Loucy (cell line): ENCODE data around the gene DISC1.

Experiments used
- H2AFZ ChIP-seq: fragments of 200-600 bp; sonication (generic); 2 replicates; pipeline ENCODE4 v1.6.0; 2016; ENCODE audit warnings: antibody characterized with exemption, mild to moderate bottlenecking, low read length, moderate library complexity
- H3F3A ChIP-seq: fragments of 200-600 bp; 2 replicates; pipeline ENCODE4 v1.6.0; 2016; ENCODE audit warnings: antibody characterized with exemption, low read depth, mild to moderate bottlenecking
- H3K27me3 ChIP-seq: fragments of 200-600 bp; sonication (generic); 2 replicates; pipeline ENCODE4 v1.6.1; 2014; ENCODE audit warnings: low read length, mild to moderate bottlenecking; ENCODE audit not compliant: insufficient read depth, poor library complexity, severe bottlenecking
- H3K36me3 ChIP-seq: fragments of 200-600 bp; sonication (generic); 2 replicates; pipeline ENCODE4 v1.6.1; 2016; ENCODE audit warnings: low read length; ENCODE audit not compliant: insufficient read depth
- H3K4me1 ChIP-seq: fragments of 200-600 bp; sonication (generic); 2 replicates; pipeline ENCODE4 v1.5.1; 2014; ENCODE audit warnings: low read length, mild to moderate bottlenecking; ENCODE audit not compliant: insufficient read depth, poor library complexity, severe bottlenecking
- H3K4me2 ChIP-seq: fragments of 200-600 bp; sonication (generic); 2 replicates; pipeline ENCODE4 v1.6.0; 2014; ENCODE audit warnings: antibody characterized with exemption, low read length, low read depth, mild to moderate bottlenecking; ENCODE audit not compliant: poor library complexity, severe bottlenecking
- H3K4me3 ChIP-seq: fragments of 200-600 bp; sonication (generic); 2 replicates; pipeline ENCODE4 v1.5.1; 2014; ENCODE audit warnings: low read length, mild to moderate bottlenecking, mixed read lengths; ENCODE audit not compliant: poor library complexity, severe bottlenecking
- H3K79me2 ChIP-seq: fragments of 200-600 bp; sonication (generic); 2 replicates; pipeline ENCODE4 v1.6.1; 2014; ENCODE audit warnings: low read length; ENCODE audit not compliant: insufficient read depth
- H3K9ac ChIP-seq: fragments of 200-600 bp; sonication (generic); 2 replicates; pipeline ENCODE4 v1.6.0; 2014; ENCODE audit warnings: mild to moderate bottlenecking, low read depth, low read length, moderate library complexity; ENCODE audit not compliant: poor library complexity, severe bottlenecking
- H3K9me2 ChIP-seq: fragments of 200-600 bp; sonication (generic); replicated peaks from 2 replicates; pipeline ENCODE4 v1.6.1; 2016; ENCODE audit warnings: low read depth, low read length, mixed read lengths
- H3K9me3 ChIP-seq: fragments of 200-600 bp; sonication (generic); 2 replicates; pipeline ENCODE4 v1.6.1; 2014; ENCODE audit warnings: mild to moderate bottlenecking, antibody characterized with exemption, low read length, low read depth; ENCODE audit not compliant: insufficient read depth
- H4K20me1 ChIP-seq: fragments of 200-600 bp; sonication (generic); 2 replicates; pipeline ENCODE4 v1.6.0; 2014; ENCODE audit warnings: antibody characterized with exemption, low read length, mild to moderate bottlenecking; ENCODE audit not compliant: insufficient read depth, poor library complexity, severe bottlenecking
- CTCF ChIP-seq: fragments of 200-600 bp; sonication (generic); conservative IDR thresholded peaks from 2 replicates; pipeline ENCODE4 v1.5.1; 2014; ENCODE audit warnings: mild to moderate bottlenecking, antibody characterized with exemption, low read length
- EZH2phosphoT487 ChIP-seq: fragments of 200-600 bp; IDR thresholded peaks from 2 replicates; pipeline ENCODE4 v1.6.1; 2018; ENCODE audit warnings: antibody characterized with exemption, mild to moderate bottlenecking, moderate library complexity, borderline replicate concordance

Gene DISC1

GRCh38 chr1:231927431-231927830 lies 300.8 kb downstream of the DISC1 start:
- H4K20me1 ChIP-seq: no peaks in the 10 kb centered on the region
- no peaks in the 10 kb centered on the region for H3K79me2 ChIP-seq
- no peaks in the 10 kb centered on the region for H3F3A ChIP-seq
- no peak overlapping the region for H3K9ac ChIP-seq
- no peaks in the 10 kb centered on the region for H3K27me3 ChIP-seq
- no peaks in the 10 kb centered on the region for H3K9me2 ChIP-seq
- no peak overlapping the region for H2AFZ ChIP-seq
- H3K36me3 ChIP-seq: no peaks in the 10 kb centered on the region
- no peak overlapping the region for H3K4me2 ChIP-seq
- TF ChIP-seq EZH2phosphoT487 (no peak), CTCF (no peak)
- peaks cover 7% of the 10 kb centered on the region; the same call in 1 of the 2 replicates for H3K9me3 ChIP-seq
- no peaks in the 10 kb centered on the region for H3K4me1 ChIP-seq
- H3K4me3 ChIP-seq: no peak overlapping the region

- H3K9me2 ChIP-seq: no peaks in the 10 kb centered on the region
- H3K9ac ChIP-seq: no peak overlapping the region
- H3K79me2 ChIP-seq: no peaks in the 10 kb centered on the region
- H3F3A ChIP-seq: no peaks in the 10 kb centered on the region
- peaks cover 9% of the 10 kb centered on the region; the same call in 1 of the 2 replicates for H3K9me3 ChIP-seq
- H3K4me3 ChIP-seq: no peak overlapping the region
- H3K4me1 ChIP-seq: no peaks in the 10 kb centered on the region
- no peak for TF ChIP-seq EZH2phosphoT487
- TF ChIP-seq CTCF: no peak
- H3K27me3 ChIP-seq: no peaks in the 10 kb centered on the region
- no peaks in the 10 kb centered on the region for H4K20me1 ChIP-seq
- H2AFZ ChIP-seq: no peak overlapping the region
- H3K36me3 ChIP-seq: no peaks in the 10 kb centered on the region
- no peak overlapping the region for H3K4me2 ChIP-seq
These were observed 302.7 kb downstream of the DISC1 start for GRCh38 chr1:231929311-231929710.

GRCh38 chr1:231930257-231930947 lies 303.8 kb downstream of the DISC1 start:
- H3K9me3 ChIP-seq: peaks cover 9% of the 10 kb centered on the region; the same call in 1 of the 2 replicates
- H3K9ac ChIP-seq: no peak overlapping the region
- H3K36me3 ChIP-seq: no peaks in the 10 kb centered on the region
- H3K27me3 ChIP-seq: no peaks in the 10 kb centered on the region
- no peaks in the 10 kb centered on the region for H3K4me1 ChIP-seq
- H2AFZ ChIP-seq: no peak overlapping the region
- no peaks in the 10 kb centered on the region for H3K79me2 ChIP-seq
- TF ChIP-seq CTCF (no peak), EZH2phosphoT487 (no peak)
- H3K4me2 ChIP-seq: no peak overlapping the region
- no peaks in the 10 kb centered on the region for H3F3A ChIP-seq
- no peaks in the 10 kb centered on the region for H3K9me2 ChIP-seq
- no peak overlapping the region for H3K4me3 ChIP-seq
- H4K20me1 ChIP-seq: no peaks in the 10 kb centered on the region
